Calu3 (cell line): ENCODE data around the gene SLC44A4. TPM values are rescaled to one million over a fixed set of nuclear protein-coding genes. Genes with fewer than 3 reads are reported as not detected.

ENCODE experiments used
- BruUV-seq: library from RNA; stranded (reverse); fragments of 400-500 nt; replicated peaks from 2 replicates; lab custom pipeline; 2021; lab: Mats Ljungman, UMichigan
- CTCF ChIA-PET: fragments of 300-600 bp; sonication (Branson Sonifier 250); formaldehyde crosslinking; loops from one replicate; lab custom pipeline; 2022; ENCODE audit warnings: antibody characterized with exemption; lab: Charles Lee
- DNase-seq: peaks from one replicate; pipeline ENCODE4 v3.0.0; 2022
- H3K27ac Mint-ChIP-seq: one replicate; pipeline ENCODE4 v1.8.0; 2022; ENCODE audit warnings: mixed read lengths; ENCODE audit not compliant: unreplicated experiment
- H3K27me3 Mint-ChIP-seq: one replicate; pipeline ENCODE4 v1.8.0; 2022; ENCODE audit warnings: mixed read lengths; ENCODE audit not compliant: unreplicated experiment
- H3K36me3 Mint-ChIP-seq: one replicate; pipeline ENCODE4 v1.8.0; 2022; ENCODE audit warnings: mild to moderate bottlenecking, moderate library complexity, mixed read lengths; ENCODE audit not compliant: insufficient read depth, unreplicated experiment
- H3K4me1 Mint-ChIP-seq: one replicate; pipeline ENCODE4 v1.8.0; 2022; ENCODE audit warnings: mild to moderate bottlenecking, low read depth, mixed read lengths; ENCODE audit not compliant: unreplicated experiment
- H3K4me3 Mint-ChIP-seq: one replicate; pipeline ENCODE4 v1.8.0; 2022; ENCODE audit warnings: mild to moderate bottlenecking, low read depth, moderate library complexity, mixed read lengths; ENCODE audit not compliant: unreplicated experiment
- H3K9me3 Mint-ChIP-seq: one replicate; pipeline ENCODE4 v1.8.0; 2022; ENCODE audit warnings: low read depth, mixed read lengths; ENCODE audit not compliant: unreplicated experiment
- CTCF ChIP-seq: fragments of 200-600 bp; IDR thresholded peaks from one replicate; pipeline ENCODE4 v1.8.0; 2022; ENCODE audit warnings: antibody characterized with exemption; ENCODE audit not compliant: unreplicated experiment
- intact Hi-C: fragments of 100-400 bp; cut with micrococcal nuclease; formaldehyde crosslinking; loops from one replicate; pipeline ENCODE4 v1.10.0; 2022; ENCODE audit not compliant: unreplicated experiment
- total RNA-seq: library from RNA; stranded (reverse); gene quantifications from 2 replicates; pipeline ENCODE4 v1.2.3, GENCODE V29; 2022

The SLC44A4 gene
- total RNA-seq, 1 experiment from 2014 or later: 185 TPM

- BruUV-seq: no TSS peak
- Mint-ChIP-seq H3K27ac (peak overlapping the region; percentile 1), H3K4me1 (peaks cover 12% of the 10 kb centered on the region)
Observed at GRCh38 chr6:31851485-31851832, 27.3 kb downstream of the SLC44A4 start.

GRCh38 chr6:31850765-31851484 lies 27.9 kb downstream of the SLC44A4 start:
- peaks cover 12% of the 10 kb centered on the region for H3K4me1 Mint-ChIP-seq
- DNase-seq: no peak
- no peaks in the 10 kb centered on the region for H3K9me3 Mint-ChIP-seq
- peaks cover 15% of the 10 kb centered on the region for H3K36me3 Mint-ChIP-seq
- no peak overlapping the region for H3K4me3 Mint-ChIP-seq
- no peak overlapping the region for H3K27ac Mint-ChIP-seq
- intact Hi-C loops: no loop called here
- TF ChIP-seq CTCF: no peak
- no TSS peak for BruUV-seq
- CTCF ChIA-PET: no interaction called here
- H3K27me3 Mint-ChIP-seq: no peaks in the 10 kb centered on the region

More at GRCh38 chr6:31851485-31851832, 27.3 kb downstream of the SLC44A4 start:
- CTCF ChIA-PET: no interaction called here
- Mint-ChIP-seq H3K36me3 (peaks cover 14% of the 10 kb centered on the region), H3K27me3 (no peaks in the 10 kb centered on the region), H3K9me3 (no peaks in the 10 kb centered on the region), H3K4me3 (no peak overlapping the region)
- TF ChIP-seq CTCF: no peak
- intact Hi-C loops: no loop called here
- DNase-seq: no peak

DNA sequence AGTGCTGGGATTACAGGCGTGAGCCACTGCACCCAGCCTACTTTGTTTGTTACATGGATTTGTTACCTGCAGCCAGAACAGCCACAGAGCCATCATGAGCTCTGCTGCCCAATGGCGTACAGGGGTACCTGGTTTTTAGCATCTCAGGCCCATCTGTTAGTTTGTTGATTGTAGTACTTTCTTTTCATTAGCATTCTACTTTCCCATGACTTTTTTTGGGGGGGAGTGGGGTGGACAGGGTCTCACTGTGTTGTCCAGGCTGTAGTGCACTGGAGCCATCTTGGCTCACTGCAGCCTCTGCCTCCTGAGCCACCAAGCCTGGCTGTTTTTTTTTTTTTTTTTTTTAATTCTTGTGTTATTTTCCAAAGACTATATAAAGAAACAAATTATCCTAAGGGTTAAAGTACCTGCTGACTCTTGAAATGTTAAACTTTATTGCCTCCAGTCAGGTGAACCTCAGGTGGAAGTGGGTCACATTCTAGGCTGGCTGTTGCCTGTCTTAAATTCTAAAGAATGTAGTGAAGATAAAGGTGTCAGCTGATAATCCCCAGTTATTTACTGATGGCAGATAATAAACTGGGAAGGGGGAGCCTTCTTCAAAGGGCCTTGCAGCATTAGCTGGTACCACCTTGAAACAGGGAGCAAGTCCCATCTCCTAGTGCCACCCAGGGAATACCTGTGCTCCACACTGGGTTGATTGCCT lies 31.4 kb downstream of the SLC44A4 start:
- no TSS peak for BruUV-seq
- no peak overlapping the region for H3K4me3 Mint-ChIP-seq
- CTCF ChIA-PET: interaction anchor here (0.7 kb wide), 1 partner anchor 17 kb away, joined by 4 read pairs; no protein-coding TSS in a partner anchor
- H3K4me1 Mint-ChIP-seq: peaks cover 13% of the 10 kb centered on the region
- no peaks in the 10 kb centered on the region for H3K27me3 Mint-ChIP-seq
- no peak for TF ChIP-seq CTCF
- no peaks in the 10 kb centered on the region for H3K9me3 Mint-ChIP-seq
- intact Hi-C loops: no loop called here
- H3K27ac Mint-ChIP-seq: no peak overlapping the region
- H3K36me3 Mint-ChIP-seq: peaks cover 40% of the 10 kb centered on the region
- no peak for DNase-seq

DNA sequence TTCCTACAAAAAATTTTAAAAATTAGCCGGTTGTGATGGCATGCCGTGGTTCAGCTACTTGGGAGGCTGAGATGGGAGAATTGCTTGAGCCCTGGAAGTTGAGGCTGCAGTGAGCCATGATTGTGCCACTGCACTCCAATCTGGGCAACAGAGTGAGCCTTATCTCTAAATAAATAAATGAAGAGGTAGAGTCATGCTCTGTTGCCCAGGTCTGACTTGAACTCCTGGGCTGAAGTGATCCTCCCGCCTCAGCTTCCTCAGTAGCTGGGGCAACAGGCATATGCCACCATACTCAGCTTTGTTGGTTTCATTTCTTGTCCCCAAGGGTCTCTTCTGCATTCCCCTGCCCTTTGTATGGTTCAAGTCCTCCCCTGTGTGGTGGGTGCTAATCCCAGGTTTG lies 34.3 kb downstream of the SLC44A4 start:
- peaks cover 6% of the 10 kb centered on the region for H3K4me1 Mint-ChIP-seq
- no peaks in the 10 kb centered on the region for H3K27me3 Mint-ChIP-seq
- no peak overlapping the region for H3K4me3 Mint-ChIP-seq
- H3K27ac Mint-ChIP-seq: no peak overlapping the region
- H3K36me3 Mint-ChIP-seq: peaks cover 61% of the 10 kb centered on the region
- intact Hi-C loops: no loop called here
- no peaks in the 10 kb centered on the region for H3K9me3 Mint-ChIP-seq
- no peak for DNase-seq
- no peak for TF ChIP-seq CTCF
- CTCF ChIA-PET: interaction anchor here (0.6 kb wide), 2 partner anchors 30 to 90 kb away, joined by 4 to 8 read pairs; no protein-coding TSS in a partner anchor
- no TSS peak for BruUV-seq
